A673 (cell line): ENCODE results near the gene ACTL8. TPM values are rescaled to one million over a fixed set of nuclear protein-coding genes. Genes with fewer than 3 reads are reported as not detected.

Source experiments
- BruUV-seq: library from RNA; stranded (reverse); fragments of 400-500 nt; replicated peaks from 2 replicates; lab custom pipeline; 2021; lab: Mats Ljungman, UMichigan
- CTCF ChIA-PET: fragments of 300-600 bp; sonication (Branson Sonifier 250); formaldehyde crosslinking; loops from one replicate; lab custom pipeline; 2022; ENCODE audit warnings: antibody characterized with exemption; lab: Charles Lee
- POLR2A ChIA-PET: fragments of 300-600 bp; sonication (Branson Sonifier 250); formaldehyde crosslinking; loops from one replicate; lab custom pipeline; 2022; ENCODE audit warnings: antibody characterized with exemption; ENCODE audit not compliant: low non-redundant PET; lab: Charles Lee
- DNase-seq: peaks from one replicate; pipeline ENCODE4 v3.0.0-alpha.2; 2015; ENCODE audit warnings: low spot score
- H3K27ac ChIP-seq: fragments of 200-600 bp; sonication (generic); 2 replicates; pipeline ENCODE4 v1.5.1; 2016; ENCODE audit warnings: mixed run types, low read depth, mild to moderate bottlenecking, mixed read lengths, antibody characterized with exemption, low read length; ENCODE audit not compliant: poor library complexity, severe bottlenecking
- H3K27me3 ChIP-seq: fragments of 200-600 bp; sonication (generic); replicated peaks from 2 replicates; pipeline ENCODE4 v1.6.1; 2017; ENCODE audit warnings: mixed run types, low read depth, mild to moderate bottlenecking, mixed read lengths, antibody characterized with exemption, low read length; ENCODE audit not compliant: insufficient read depth, poor library complexity
- H3K36me3 ChIP-seq: fragments of 200-600 bp; sonication (generic); 2 replicates; pipeline ENCODE4 v1.6.1; 2016; ENCODE audit warnings: mixed run types, mild to moderate bottlenecking, mixed read lengths, antibody characterized with exemption, low read length; ENCODE audit not compliant: insufficient read depth, poor library complexity, severe bottlenecking
- H3K4me1 ChIP-seq: fragments of 200-600 bp; sonication (generic); 2 replicates; pipeline ENCODE4 v1.6.1; 2017; ENCODE audit warnings: mixed run types, mild to moderate bottlenecking, mixed read lengths, antibody characterized with exemption, low read length; ENCODE audit not compliant: insufficient read depth, poor library complexity, severe bottlenecking
- H3K4me3 ChIP-seq: fragments of 200-600 bp; sonication (generic); 2 replicates; pipeline ENCODE4 v1.5.1; 2016; ENCODE audit warnings: low read depth, mixed run types, mild to moderate bottlenecking, mixed read lengths, low read length; ENCODE audit not compliant: poor library complexity, severe bottlenecking
- H3K9me3 ChIP-seq: fragments of 200-600 bp; sonication (generic); 2 replicates; pipeline ENCODE4 v1.6.1; 2016; ENCODE audit warnings: mixed run types, low read depth, mild to moderate bottlenecking, mixed read lengths, antibody characterized with exemption, low read length; ENCODE audit not compliant: poor library complexity, severe bottlenecking
- EZH2 ChIP-seq: fragments of 200-600 bp; sonication (generic); IDR thresholded peaks from 2 replicates; pipeline ENCODE4 v1.6.1; 2017; ENCODE audit warnings: borderline replicate concordance, low read depth, mild to moderate bottlenecking, mixed read lengths, antibody characterized with exemption, low read length; ENCODE audit not compliant: poor library complexity, severe bottlenecking
- intact Hi-C: fragments of 100-400 bp; cut with micrococcal nuclease; formaldehyde crosslinking; loops from one replicate; pipeline ENCODE4 v1.10.0; 2022; ENCODE audit not compliant: unreplicated experiment
- total RNA-seq: library from RNA; stranded (reverse); gene quantifications from 2 replicates; pipeline ENCODE4 v1.2.3, GENCODE V29; 2021
- TF ChIP-seq, protein P1 (sequence below): fragments of 300-800, 200-600 bp; sonication (generic); conservative IDR thresholded peaks from 2 replicates; pipeline ENCODE4 v1.5.1; 2017; ENCODE audit warnings: low read depth, mild to moderate bottlenecking, antibody characterized with exemption, low read length, moderate library complexity, mixed read lengths

ACTL8 gene
- total RNA-seq, 1 experiment from 2014 or later = 0.28 TPM

DNA sequence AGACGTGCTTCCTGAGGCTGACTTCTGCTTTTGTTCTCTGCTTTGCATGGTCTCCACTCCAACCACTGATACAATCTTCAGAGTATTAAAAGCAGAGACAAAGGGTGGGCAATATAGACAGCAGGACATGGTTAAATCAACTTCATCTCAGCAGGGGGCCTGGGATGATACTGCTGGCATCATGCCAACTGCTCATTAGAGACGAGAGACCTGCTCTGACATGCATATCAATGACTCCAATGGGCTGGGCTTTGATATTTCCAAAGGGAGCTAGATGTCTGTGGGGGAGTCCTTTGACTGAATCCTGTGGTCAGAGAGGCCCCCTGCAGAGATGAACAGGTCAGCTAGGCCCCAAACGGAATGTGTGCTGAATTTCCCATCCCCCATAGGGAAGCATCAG lies 106.6 kb downstream of the ACTL8 start:
- POLR2A ChIA-PET = no interaction called here
- DNase-seq = peak; percentile 51

DNA sequence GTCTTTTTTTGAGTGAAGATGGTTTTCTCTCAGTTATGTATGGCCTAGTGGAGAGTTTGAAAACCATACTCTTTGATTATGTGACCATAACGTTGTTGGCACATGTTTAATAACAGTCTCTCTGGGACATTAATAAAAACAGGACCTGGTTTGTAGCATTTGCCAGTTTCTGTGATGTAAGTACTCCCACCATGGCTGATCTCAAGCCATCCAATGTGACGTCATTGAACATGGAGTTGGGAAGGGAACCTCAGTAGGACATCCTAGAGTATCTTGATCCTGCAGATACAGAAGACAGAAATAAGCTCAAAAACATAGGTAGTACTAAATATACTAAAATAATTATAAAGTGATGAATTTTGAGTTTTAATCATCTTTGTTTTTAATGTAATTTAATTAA lies 107.0 kb downstream of the ACTL8 start:
- ChIA-PET POLR2A (no interaction called here), CTCF (no interaction called here)
- H3K27ac ChIP-seq = no peak overlapping the region
- no peak for DNase-seq
- H3K4me1 ChIP-seq = peaks cover 3% of the 10 kb centered on the region
- H3K36me3 ChIP-seq = no peaks in the 10 kb centered on the region
- TF ChIP-seq, protein P1, sequence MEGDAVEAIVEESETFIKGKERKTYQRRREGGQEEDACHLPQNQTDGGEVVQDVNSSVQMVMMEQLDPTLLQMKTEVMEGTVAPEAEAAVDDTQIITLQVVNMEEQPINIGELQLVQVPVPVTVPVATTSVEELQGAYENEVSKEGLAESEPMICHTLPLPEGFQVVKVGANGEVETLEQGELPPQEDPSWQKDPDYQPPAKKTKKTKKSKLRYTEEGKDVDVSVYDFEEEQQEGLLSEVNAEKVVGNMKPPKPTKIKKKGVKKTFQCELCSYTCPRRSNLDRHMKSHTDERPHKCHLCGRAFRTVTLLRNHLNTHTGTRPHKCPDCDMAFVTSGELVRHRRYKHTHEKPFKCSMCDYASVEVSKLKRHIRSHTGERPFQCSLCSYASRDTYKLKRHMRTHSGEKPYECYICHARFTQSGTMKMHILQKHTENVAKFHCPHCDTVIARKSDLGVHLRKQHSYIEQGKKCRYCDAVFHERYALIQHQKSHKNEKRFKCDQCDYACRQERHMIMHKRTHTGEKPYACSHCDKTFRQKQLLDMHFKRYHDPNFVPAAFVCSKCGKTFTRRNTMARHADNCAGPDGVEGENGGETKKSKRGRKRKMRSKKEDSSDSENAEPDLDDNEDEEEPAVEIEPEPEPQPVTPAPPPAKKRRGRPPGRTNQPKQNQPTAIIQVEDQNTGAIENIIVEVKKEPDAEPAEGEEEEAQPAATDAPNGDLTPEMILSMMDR = no peak
- TF ChIP-seq EZH2 = no peak
- H3K9me3 ChIP-seq = no peaks in the 10 kb centered on the region
- no peaks in the 10 kb centered on the region for H3K27me3 ChIP-seq
- intact Hi-C loops = no loop called here
- no peak overlapping the region for H3K4me3 ChIP-seq
- no TSS peak for BruUV-seq

More for the DNA sequence above, 106.6 kb downstream of the ACTL8 start:
- Histone ChIP-seq H3K27ac (no peak overlapping the region), H3K36me3 (no peaks in the 10 kb centered on the region), H3K4me1 (peaks cover 3% of the 10 kb centered on the region), H3K9me3 (no peaks in the 10 kb centered on the region), H3K4me3 (no peak overlapping the region), H3K27me3 (no peaks in the 10 kb centered on the region)
- TF ChIP-seq, protein P1 = no peak
- TF ChIP-seq EZH2 = no peak
- CTCF ChIA-PET = no interaction called here
- intact Hi-C loops = no loop called here
- no TSS peak for BruUV-seq

- H3K27ac ChIP-seq = no peak overlapping the region
- BruUV-seq = no TSS peak
- intact Hi-C loops = no loop called here
- no peaks in the 10 kb centered on the region for H3K9me3 ChIP-seq
- CTCF ChIA-PET = no interaction called here
- H3K4me3 ChIP-seq = no peak overlapping the region
- H3K27me3 ChIP-seq = no peaks in the 10 kb centered on the region
- POLR2A ChIA-PET = no interaction called here
- TF ChIP-seq EZH2 = no peak
- TF ChIP-seq, protein P1 = no peak
- no peaks in the 10 kb centered on the region for H3K36me3 ChIP-seq
- DNase-seq = peak; percentile 27
- H3K4me1 ChIP-seq = peaks cover 3% of the 10 kb centered on the region
Observed at GRCh38 chr1:17865912-17866739, 111.0 kb downstream of the ACTL8 start.
